Endothelial cell of hepatic sinusoid (primary cell): ENCODE measurements around the gene TMEM253.

Experiments
- in situ Hi-C: cut with HindIII; loops from 2 replicates; pipeline ENCODE4 v1.10.0; 2017; ENCODE audit warnings: low sequenced_read_pairs

Gene TMEM253

DNA sequence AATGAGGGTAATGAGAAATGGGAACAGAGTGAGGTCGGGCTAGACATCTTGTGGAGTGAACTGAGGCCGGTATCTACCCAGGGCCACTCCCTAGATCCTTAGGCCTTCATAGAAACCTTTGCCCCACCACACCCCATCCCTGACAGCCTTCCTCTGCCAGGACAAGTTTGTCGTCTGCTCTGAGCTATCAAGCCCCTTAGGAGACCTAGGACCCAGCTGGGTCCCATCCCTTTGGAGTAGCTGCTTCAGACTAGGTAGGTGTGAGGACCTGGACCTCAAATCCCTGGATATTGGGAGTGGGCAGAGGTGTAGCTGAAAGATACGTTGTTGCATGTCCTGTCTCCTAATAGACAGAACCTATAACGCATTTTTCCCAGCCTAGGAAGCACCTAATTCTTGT is at the start of gene TMEM253:
TMEM253 (plus strand) TSS at position 136 of the 400 bp plus-strand sequence. CDS start 278 bp downstream, outside the sequence.
- in situ Hi-C loops = no loop called here

GRCh38 chr14:21053184-21054122 is 47.4 kb upstream of the TMEM253 start:
- in situ Hi-C loops = no loop called here

GRCh38 chr14:21054123-21054767 is 46.6 kb upstream of the TMEM253 start:
- in situ Hi-C loops = no loop called here

- in situ Hi-C loops = no loop called here
Observed at GRCh38 chr14:21054768-21055145, 46.1 kb upstream of the TMEM253 start.

- in situ Hi-C loops = no loop called here
Observed at GRCh38 chr14:21055432-21056117, 45.3 kb upstream of the TMEM253 start.

GRCh38 chr14:21056520-21057163 is 44.2 kb upstream of the TMEM253 start:
- in situ Hi-C loops = no loop called here

- in situ Hi-C loops = no loop called here
Observed at GRCh38 chr14:21057803-21058675, 42.8 kb upstream of the TMEM253 start, which contains the start of gene RNASE8. TSS of gene RNASE8 (plus strand) at chr14:21057822. CDS start at chr14:21057893, 71 bp downstream.

DNA sequence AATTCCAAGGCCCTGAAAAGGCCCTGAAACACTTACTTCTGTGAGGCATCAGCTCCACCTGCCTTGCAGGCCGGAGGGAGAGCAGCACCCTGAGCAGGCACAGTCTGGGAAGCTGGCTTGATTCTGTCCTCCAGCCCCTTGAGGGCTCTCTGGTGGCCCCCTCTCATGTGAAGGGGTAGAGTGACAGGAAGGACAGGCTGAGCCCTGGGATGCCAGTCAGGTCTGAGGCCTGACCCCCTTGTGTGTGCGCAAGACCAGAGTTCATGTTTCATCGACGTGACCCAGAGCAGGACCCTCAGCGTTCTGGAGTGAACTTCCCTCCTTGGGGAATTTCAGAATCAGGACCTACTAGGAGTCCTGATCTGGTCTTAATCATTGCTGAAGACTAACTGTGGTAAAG is 42.0 kb upstream of the TMEM253 start:
- in situ Hi-C loops = no loop called here

- in situ Hi-C loops = loop anchor here (5.0 kb wide), 1 partner anchor 38 kb away; no protein-coding TSS in a partner anchor
Observed at GRCh38 chr14:21059842-21060613, 40.8 kb upstream of the TMEM253 start.

GRCh38 chr14:21060614-21061346 is 40.1 kb upstream of the TMEM253 start:
- in situ Hi-C loops = loop anchor here (5.0 kb wide), 1 partner anchor 38 kb away; no protein-coding TSS in a partner anchor

DNA sequence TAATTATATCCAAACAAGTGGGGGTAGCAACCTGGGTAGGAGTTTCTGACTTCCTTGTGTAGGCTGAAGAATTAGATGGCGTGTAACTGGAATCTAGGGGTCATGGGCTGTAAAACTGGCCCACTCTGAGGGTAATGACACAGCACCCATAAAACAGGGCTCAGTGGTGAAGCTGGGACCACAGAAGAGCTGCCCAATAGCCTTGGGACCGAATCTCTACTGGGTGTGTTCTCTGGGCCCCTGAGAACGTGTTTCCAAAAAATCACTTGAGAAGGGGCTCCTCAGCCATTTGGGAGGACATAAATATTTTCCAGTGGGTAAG is 39.6 kb upstream of the TMEM253 start:
- in situ Hi-C loops = loop anchor here (5.0 kb wide), 1 partner anchor 39 kb away; no protein-coding TSS in a partner anchor

DNA sequence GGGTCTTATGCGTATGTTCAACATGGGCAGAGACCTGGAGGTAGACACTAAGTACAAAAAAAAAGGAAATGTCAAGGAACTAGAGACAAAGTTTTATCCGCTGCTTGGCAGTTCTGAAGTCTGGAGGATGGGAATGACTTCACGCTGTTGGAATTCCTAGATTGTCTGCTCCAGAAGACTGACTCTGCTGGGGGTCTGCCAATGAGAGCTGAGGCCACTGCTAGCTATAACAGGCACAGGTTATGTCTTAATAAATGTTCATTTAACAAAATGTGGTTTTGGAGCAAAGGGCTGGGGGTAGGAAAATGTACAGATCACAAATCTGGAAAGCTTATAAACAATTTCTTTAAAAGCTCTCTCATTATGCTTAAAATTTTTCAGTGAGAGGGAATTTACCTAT is 37.4 kb upstream of the TMEM253 start:
- in situ Hi-C loops = loop anchor here (5.0 kb wide), 1 partner anchor 41 kb away; no protein-coding TSS in a partner anchor

- in situ Hi-C loops = no loop called here
Observed at GRCh38 chr14:21066882-21067502, 33.9 kb upstream of the TMEM253 start.

- in situ Hi-C loops = no loop called here
Observed at GRCh38 chr14:21068521-21069387, 32.1 kb upstream of the TMEM253 start.

- in situ Hi-C loops = no loop called here
Observed at GRCh38 chr14:21069388-21070082, 31.3 kb upstream of the TMEM253 start.

- in situ Hi-C loops = no loop called here
Observed at GRCh38 chr14:21070083-21070609, 30.7 kb upstream of the TMEM253 start, which contains the start of gene ARHGEF40. TSS of gene ARHGEF40 (plus strand) at chr14:21070304. CDS start at chr14:21070397, 93 bp downstream.
